Uterus (tissue), 4 donors: ENCODE results near the gene TAF1B. TPM values are rescaled to one million over a fixed set of nuclear protein-coding genes. Genes with fewer than 3 reads are reported as not detected.

Experiments
- DNase-seq, 2 donors: peaks; one replicate each; pipeline ENCODE4 v3.0.0-alpha.2; 2019 to 2020
- H3K27ac ChIP-seq, 2 donors: fragments of 200-600 bp; sonication (generic); 1 replicate in 1 of 2; 2 replicates in 1 of 2; pipeline ENCODE4 v1.5.1; 2016 to 2018
- H3K27me3 ChIP-seq, 2 donors: fragments of 200-600 bp; sonication (generic); one replicate each; pipeline ENCODE4 v1.5.1; 2018 to 2019; ENCODE audit warnings: control low read depth in 1 of 2
- H3K36me3 ChIP-seq, 2 donors: fragments of 200-600 bp; sonication (generic); one replicate each; pipeline ENCODE4 v1.5.1; 2019; ENCODE audit warnings: control low read depth in 1 of 2
- H3K4me1 ChIP-seq, 2 donors: fragments of 200-600 bp; sonication (generic); one replicate each; pipeline ENCODE4 v1.5.1; 2018 to 2019; ENCODE audit warnings: control low read depth in 1 of 2
- H3K4me3 ChIP-seq, 2 donors: fragments of 200-600 bp; sonication (generic); 1 replicate in 1 of 2; 2 replicates in 1 of 2; pipeline ENCODE4 v1.5.1; 2018 to 2019; ENCODE audit warnings: mild to moderate bottlenecking in 1 of 2
- H3K9me3 ChIP-seq, 2 donors: fragments of 200-600 bp; sonication (generic); one replicate each; pipeline ENCODE4 v1.5.1; 2019; ENCODE audit warnings: control low read depth in 1 of 2
- POLR2A ChIP-seq, 2 donors: fragments of 450-650 bp; IDR thresholded peaks; one replicate each; pipeline ENCODE4 v1.6.1; 2016; ENCODE audit warnings: antibody characterized with exemption in 2 of 2, mild to moderate bottlenecking in 1 of 2, moderate library complexity in 1 of 2
- intact Hi-C: fragments of 100-400 bp; cut with DNase I; formaldehyde crosslinking; loops from one replicate; pipeline ENCODE4 v1.15.1; 2023; ENCODE audit warnings: low total_unique reads
- total RNA-seq, 4 donors: library from RNA; depleted of rRNA in 3 of 4; stranded (reverse); fragments of >200 nt in 3 of 4; gene quantifications; one replicate each; pipeline versions ENCODE4 v1.1.0 to v1.2.4, GENCODE V29; 2014 to 2023
- TF ChIP-seq, protein P1 (sequence below), 4 experiments: fragments of 200-600 bp in 2 of 4; fragments of 450-650 bp in 2 of 4; sonication (generic) in 2 of 4; IDR thresholded peaks; one replicate each; pipeline ENCODE4 v1.5.1; 2016 to 2019; ENCODE audit warnings: antibody characterized with exemption in 4 of 4, mild to moderate bottlenecking in 2 of 4, moderate library complexity in 1 of 4
- donor health status: DM: yes; HTN: yes; CAD: no.

Gene TAF1B
- total RNA-seq, 4 donors from 2014 or later, result 5.1 to 53.6 (median 19.0) TPM

GRCh38 chr2:9812945-9813311, 30.3 kb upstream of the TAF1B start:
- DNase-seq, result no peak
- Histone ChIP-seq H3K4me3 (no peak overlapping the region), H3K27me3 (no peaks in the 10 kb centered on the region), H3K4me1 (no peaks in the 10 kb centered on the region), H3K27ac (no peak overlapping the region), H3K36me3 (no peaks in the 10 kb centered on the region), H3K9me3 (no peaks in the 10 kb centered on the region)
- intact Hi-C loops, result no loop called here
- TF ChIP-seq, protein P1, sequence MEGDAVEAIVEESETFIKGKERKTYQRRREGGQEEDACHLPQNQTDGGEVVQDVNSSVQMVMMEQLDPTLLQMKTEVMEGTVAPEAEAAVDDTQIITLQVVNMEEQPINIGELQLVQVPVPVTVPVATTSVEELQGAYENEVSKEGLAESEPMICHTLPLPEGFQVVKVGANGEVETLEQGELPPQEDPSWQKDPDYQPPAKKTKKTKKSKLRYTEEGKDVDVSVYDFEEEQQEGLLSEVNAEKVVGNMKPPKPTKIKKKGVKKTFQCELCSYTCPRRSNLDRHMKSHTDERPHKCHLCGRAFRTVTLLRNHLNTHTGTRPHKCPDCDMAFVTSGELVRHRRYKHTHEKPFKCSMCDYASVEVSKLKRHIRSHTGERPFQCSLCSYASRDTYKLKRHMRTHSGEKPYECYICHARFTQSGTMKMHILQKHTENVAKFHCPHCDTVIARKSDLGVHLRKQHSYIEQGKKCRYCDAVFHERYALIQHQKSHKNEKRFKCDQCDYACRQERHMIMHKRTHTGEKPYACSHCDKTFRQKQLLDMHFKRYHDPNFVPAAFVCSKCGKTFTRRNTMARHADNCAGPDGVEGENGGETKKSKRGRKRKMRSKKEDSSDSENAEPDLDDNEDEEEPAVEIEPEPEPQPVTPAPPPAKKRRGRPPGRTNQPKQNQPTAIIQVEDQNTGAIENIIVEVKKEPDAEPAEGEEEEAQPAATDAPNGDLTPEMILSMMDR (IDR thresholded peaks at IDR 0.05), result no peak
- no peak for TF ChIP-seq POLR2A (IDR thresholded peaks at IDR 0.05)

- no peaks in the 10 kb centered on the region for H3K27me3 ChIP-seq
- H3K4me3 ChIP-seq, result no peak overlapping the region
- no peaks in the 10 kb centered on the region for H3K4me1 ChIP-seq
- intact Hi-C loops, result no loop called here
- TF ChIP-seq, protein P1 (IDR thresholded peaks at IDR 0.05), result peak; percentile 84 to 90 (median 86)
- no peak for TF ChIP-seq POLR2A (IDR thresholded peaks at IDR 0.05)
- H3K9me3 ChIP-seq, result no peaks in the 10 kb centered on the region
- no peak overlapping the region for H3K27ac ChIP-seq
- DNase-seq, result peak; percentile 61 to 71
- no peaks in the 10 kb centered on the region for H3K36me3 ChIP-seq
Observed at GRCh38 chr2:9813312-9814128, 29.8 kb upstream of the TAF1B start.

GRCh38 chr2:9814129-9814868, 29.0 kb upstream of the TAF1B start:
- no peak for DNase-seq
- Histone ChIP-seq H3K4me3 (no peak overlapping the region), H3K27me3 (no peaks in the 10 kb centered on the region), H3K27ac (no peak overlapping the region), H3K4me1 (no peaks in the 10 kb centered on the region), H3K36me3 (no peaks in the 10 kb centered on the region), H3K9me3 (no peaks in the 10 kb centered on the region)
- intact Hi-C loops, result no loop called here
- TF ChIP-seq, protein P1 (IDR thresholded peaks at IDR 0.05), result no peak
- no peak for TF ChIP-seq POLR2A (IDR thresholded peaks at IDR 0.05)

- H3K27ac ChIP-seq, result no peak overlapping the region
- no peaks in the 10 kb centered on the region for H3K36me3 ChIP-seq
- no peaks in the 10 kb centered on the region for H3K9me3 ChIP-seq
- H3K27me3 ChIP-seq, result no peaks in the 10 kb centered on the region
- no peak overlapping the region for H3K4me3 ChIP-seq
- DNase-seq, result no peak
- TF ChIP-seq, protein P1 (IDR thresholded peaks at IDR 0.05), result no peak
- TF ChIP-seq POLR2A (IDR thresholded peaks at IDR 0.05), result no peak
- intact Hi-C loops, result no loop called here
- no peaks in the 10 kb centered on the region for H3K4me1 ChIP-seq
Observed at GRCh38 chr2:9815076-9815475, 28.2 kb upstream of the TAF1B start.

DNA sequence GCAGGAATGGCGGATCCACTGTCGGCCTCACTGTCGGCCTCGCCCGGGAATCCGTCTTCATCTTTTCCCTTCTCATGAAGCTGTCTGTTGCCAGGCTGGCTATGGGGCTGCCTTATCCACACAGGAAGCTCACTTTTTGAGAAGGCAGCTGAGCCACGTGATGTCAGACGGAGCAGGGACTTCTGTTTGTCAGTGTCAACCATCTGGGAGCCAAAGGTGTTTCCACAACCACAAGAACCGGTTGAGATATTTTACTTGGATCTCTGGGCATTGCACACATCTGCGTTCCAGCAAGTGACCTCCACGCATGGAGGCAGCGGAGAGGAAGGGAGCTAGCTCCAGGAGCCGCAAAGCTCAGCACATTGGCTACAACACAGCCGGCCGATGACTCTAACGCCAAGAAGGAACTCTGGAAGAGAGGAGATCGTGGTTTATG, 27.4 kb upstream of the TAF1B start:
- Histone ChIP-seq H3K27ac (no peak overlapping the region), H3K4me3 (no peak overlapping the region), H3K36me3 (no peaks in the 10 kb centered on the region), H3K9me3 (no peaks in the 10 kb centered on the region), H3K4me1 (no peaks in the 10 kb centered on the region), H3K27me3 (no peaks in the 10 kb centered on the region)
- no peak for DNase-seq
- intact Hi-C loops, result no loop called here
- TF ChIP-seq, protein P1 (IDR thresholded peaks at IDR 0.05), result no peak
- no peak for TF ChIP-seq POLR2A (IDR thresholded peaks at IDR 0.05)
